ENCODE measurements around the gene DYRK2.

The DYRK2 gene

DNA sequence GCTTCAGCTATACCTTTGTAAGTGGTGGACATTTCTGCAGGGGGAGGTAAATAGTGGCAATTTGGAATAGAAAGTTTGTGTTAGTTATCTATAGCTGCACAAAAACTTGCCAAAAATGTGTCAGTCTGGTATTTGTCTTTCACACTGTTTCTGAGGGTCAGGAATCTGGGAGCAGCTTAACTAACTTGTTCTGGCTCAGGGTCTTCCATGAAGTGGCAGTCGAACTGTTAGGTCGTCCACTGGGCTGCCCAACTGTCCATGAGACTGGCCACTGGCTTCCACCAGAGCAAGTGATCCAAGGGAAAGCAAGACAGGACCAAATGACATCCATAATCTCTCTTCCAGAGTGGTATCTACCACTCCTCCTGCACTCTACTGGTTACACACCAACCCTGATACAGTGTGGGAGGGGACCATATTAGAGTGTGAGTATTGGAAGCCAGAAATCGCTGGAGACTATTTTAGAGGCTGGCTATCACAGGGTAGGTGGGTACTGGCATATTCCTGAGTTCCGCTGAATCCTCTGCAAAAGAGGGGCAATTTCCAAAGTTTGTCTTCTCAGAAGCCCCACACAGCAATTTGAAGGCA lies 60.9 kb downstream of the DYRK2 start:
- no peak for DNase-seq

DNA sequence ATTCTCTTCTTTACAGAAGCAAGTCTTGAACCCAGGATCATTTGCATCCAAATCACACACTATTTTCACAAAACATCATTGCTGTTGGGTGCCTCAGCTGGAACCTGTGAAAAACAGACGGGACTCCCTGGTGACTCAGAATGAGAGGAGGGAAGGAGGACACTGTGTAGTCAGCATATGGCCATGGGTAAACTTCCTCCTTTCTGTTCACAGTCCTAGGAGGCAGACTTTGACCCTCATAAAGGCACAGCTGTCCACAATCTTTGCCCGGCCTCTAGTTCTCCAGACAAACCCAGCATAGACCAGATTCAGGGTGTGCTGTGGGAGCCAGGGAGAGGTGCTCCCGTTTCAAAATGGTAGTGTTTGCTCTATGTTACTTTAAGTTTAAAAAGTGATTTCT lies 62.0 kb downstream of the DYRK2 start:
- DNase-seq = no peak

DNA sequence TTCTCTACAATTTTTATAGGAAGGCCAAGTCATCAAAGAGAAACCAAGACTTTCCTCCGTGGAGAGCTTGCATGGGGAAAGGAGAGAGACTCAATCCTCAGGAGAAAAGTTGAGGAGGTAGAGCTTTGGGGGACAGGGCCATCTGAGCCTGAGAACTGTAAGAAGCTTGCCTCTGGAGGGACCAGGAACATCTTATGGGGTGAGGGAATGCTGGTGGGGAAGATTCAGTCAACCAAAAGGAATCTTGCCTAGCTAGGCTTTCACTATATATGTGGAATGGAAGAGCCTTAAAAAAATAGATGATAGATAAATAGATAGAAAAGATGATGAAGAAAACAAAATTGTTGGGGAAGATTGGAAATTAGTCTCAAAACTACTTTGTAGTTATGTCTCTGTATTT lies 63.5 kb downstream of the DYRK2 start:
- no peak for DNase-seq

- no peak for DNase-seq
Measured at GRCh38 chr12:67714648-67715047, 66.1 kb downstream of the DYRK2 start.

All from NCI-H187 (cell line).